IMR-90 (cell line): ENCODE data around the gene RTBDN. TPM values are rescaled to one million over a fixed set of nuclear protein-coding genes. Genes with fewer than 3 reads are reported as not detected.

Experiments
- ATAC-seq: fragments of 200-7000 bp; cut with Tn5 transposase; 2 replicates; pipeline ENCODE4 v1.9.1; 2020; ENCODE audit warnings: low read depth, mild to moderate bottlenecking, moderate library complexity
- BruUV-seq: library from RNA; stranded (reverse); fragments of 400-500 nt; replicated peaks from 2 replicates; lab custom pipeline; 2021; lab: Mats Ljungman, UMichigan
- CTCF ChIA-PET: fragments of 300-600 bp; formaldehyde crosslinking; extraction: SDS; loops from one replicate; lab custom pipeline; 2021; ENCODE audit warnings: antibody characterized with exemption; lab: Yijun Ruan, JAX
- POLR2A ChIA-PET: fragments of 300-600 bp; sonication (Branson Sonifier 250); formaldehyde crosslinking; loops from one replicate; lab custom pipeline; 2022; ENCODE audit warnings: antibody characterized with exemption; ENCODE audit not compliant: unreplicated experiment; lab: Charles Lee
- DNase-seq: peaks from one replicate; pipeline ENCODE4 v3.0.0; 2013
- H2AFZ ChIP-seq: replicated peaks from 2 replicates; pipeline ENCODE3; 2013; ENCODE audit warnings: low read length, mild to moderate bottlenecking; ENCODE audit not compliant: poor library complexity
- H2AK5ac ChIP-seq: 2 replicates; pipeline ENCODE4 v1.6.1; 2013; ENCODE audit warnings: low read depth, low read length, inconsistent platforms
- H2AK9ac ChIP-seq: replicated peaks from 2 replicates; pipeline ENCODE3; 2013; ENCODE audit warnings: mild to moderate bottlenecking, low read depth, low read length, moderate library complexity; ENCODE audit not compliant: poor library complexity
- H2BK120ac ChIP-seq: 2 replicates; pipeline ENCODE4 v1.6.1; 2013; ENCODE audit warnings: low read depth, low read length, inconsistent platforms
- H2BK15ac ChIP-seq: 3 replicates; pipeline ENCODE4 v1.6.1; 2013; ENCODE audit warnings: low read depth, low read length, inconsistent platforms
- H2BK20ac ChIP-seq: 2 replicates; pipeline ENCODE4 v1.6.1; 2013; ENCODE audit warnings: low read depth, mild to moderate bottlenecking, inconsistent platforms, low read length, moderate library complexity
- H2BK5ac ChIP-seq: 2 replicates; pipeline ENCODE4 v1.6.1; 2013; ENCODE audit warnings: mild to moderate bottlenecking, low read depth, low read length, inconsistent platforms; ENCODE audit not compliant: poor library complexity, severe bottlenecking
- H3K14ac ChIP-seq: replicated peaks from 2 replicates; pipeline ENCODE4 v1.6.1; 2013; ENCODE audit warnings: low read depth, low read length, inconsistent platforms
- H3K18ac ChIP-seq: 2 replicates; pipeline ENCODE4 v1.6.1; 2013; ENCODE audit warnings: low read depth, low read length, control low read depth
- H3K23ac ChIP-seq: 2 replicates; pipeline ENCODE4 v1.6.1; 2013; ENCODE audit warnings: low read depth, low read length, inconsistent platforms
- H3K27ac ChIP-seq: 2 replicates; pipeline ENCODE4 v1.5.1; 2013; ENCODE audit warnings: mild to moderate bottlenecking, control low read depth, low read length; ENCODE audit not compliant: insufficient read depth
- H3K27me3 ChIP-seq: 2 replicates; pipeline ENCODE4 v1.6.1; 2013; ENCODE audit warnings: low read length; ENCODE audit not compliant: control insufficient read depth, insufficient read depth
- H3K36me3 ChIP-seq: 2 replicates; pipeline ENCODE4 v1.6.1; 2013; ENCODE audit warnings: low read length, mixed read lengths; ENCODE audit not compliant: control insufficient read depth, insufficient read depth
- H3K4ac ChIP-seq: 2 replicates; pipeline ENCODE4 v1.6.1; 2013; ENCODE audit warnings: low read depth, low read length, inconsistent platforms
- H3K4me1 ChIP-seq: 2 replicates; pipeline ENCODE4 v1.6.1; 2013; ENCODE audit warnings: low read length, mixed read lengths; ENCODE audit not compliant: control insufficient read depth, insufficient read depth
- H3K4me2 ChIP-seq: 2 replicates; pipeline ENCODE4 v1.6.1; 2013; ENCODE audit warnings: low read depth, mild to moderate bottlenecking, control low read depth, low read length, moderate library complexity
- H3K4me3 ChIP-seq: 2 replicates; pipeline ENCODE4 v1.5.1; 2013; ENCODE audit warnings: low read depth, mild to moderate bottlenecking, control low read depth, low read length, moderate library complexity; ENCODE audit not compliant: insufficient read depth
- H3K56ac ChIP-seq: 2 replicates; pipeline ENCODE4 v1.6.1; 2013; ENCODE audit warnings: low read length, inconsistent platforms; ENCODE audit not compliant: insufficient read depth; ENCODE audit errors: extremely low read depth
- H3K79me1 ChIP-seq, 2 experiments: 2 replicates each; pipeline ENCODE4 v1.6.1; 2013; ENCODE audit warnings: low read length in 2 of 2, inconsistent platforms in 1 of 2, low read depth in 1 of 2
- H3K9ac ChIP-seq: 2 replicates; pipeline ENCODE4 v1.6.1; 2013; ENCODE audit warnings: low read depth, low read length, control low read depth
- H3K9me1 ChIP-seq: 2 replicates; pipeline ENCODE4 v1.6.1; 2013; ENCODE audit warnings: low read length, inconsistent platforms; ENCODE audit not compliant: insufficient read depth
- H3K9me3 ChIP-seq: 2 replicates; pipeline ENCODE4 v1.6.1; 2013; ENCODE audit warnings: low read length; ENCODE audit not compliant: control insufficient read depth, insufficient read depth
- H4K20me1 ChIP-seq: 2 replicates; pipeline ENCODE4 v1.6.1; 2013; ENCODE audit warnings: low read length, inconsistent platforms; ENCODE audit not compliant: insufficient read depth
- H4K5ac ChIP-seq: 2 replicates; pipeline ENCODE4 v1.6.1; 2013; ENCODE audit warnings: mild to moderate bottlenecking, low read depth, low read length, control low read depth
- H4K8ac ChIP-seq, 2 experiments: 2 replicates each; pipeline ENCODE4 v1.6.1; 2013; ENCODE audit warnings: low read depth in 2 of 2, low read length in 2 of 2, control low read depth in 1 of 2, inconsistent platforms in 1 of 2
- H4K91ac ChIP-seq: 2 replicates; pipeline ENCODE4 v1.6.1; 2013; ENCODE audit warnings: low read depth, low read length, inconsistent platforms; ENCODE audit not compliant: insufficient read depth
- USF2 ChIP-seq: fragments of 150-350 bp; IDR thresholded peaks from 2 replicates; pipeline ENCODE4 v1.6.1; 2017; ENCODE audit warnings: mild to moderate bottlenecking, antibody characterized with exemption, low read length, low read depth
- WGBS, 2 experiments: methylation state at CpG; one replicate each; pipeline versions ENCODE4 v1.1.5 to v1.1.7; 2013; ENCODE audit warnings: missing lambda C conversion rate in 2 of 2; ENCODE audit not compliant: insufficient read length in 1 of 2; ENCODE audit errors: extremely low coverage in 2 of 2; 5-methylcytosine and 5-hydroxymethylcytosine counted together
- dilution Hi-C: fragments of 300-500 bp; cut with HindIII; formaldehyde crosslinking; loops from one replicate; pipeline ENCODE4 v1.14.3; 2018; ENCODE audit warnings: low sequenced_read_pairs; ENCODE audit not compliant: unreplicated experiment
- in situ Hi-C: fragments of 300-500 bp; cut with MboI; formaldehyde crosslinking; loops from 3 replicates; pipeline ENCODE4 v1.14.3; 2019; ENCODE audit warnings: low sequenced_read_pairs, inconsistent platforms, mixed read lengths
- intact Hi-C: fragments of 100-400 bp; cut with micrococcal nuclease; formaldehyde crosslinking; loops from 2 replicates; pipeline ENCODE4 v1.10.0; 2022
- polyA plus RNA-seq, 3 experiments: library from polyadenylated mRNA; depleted of rRNA; stranded (reverse); fragments of >200 nt; gene quantifications; 2 replicates each; pipeline ENCODE4 v1.2.3, GENCODE V29; 2012; ENCODE audit warnings: low replicate concordance in 1 of 3
- total RNA-seq: library from RNA; depleted of rRNA; stranded (reverse); fragments of >200 nt; gene quantifications from 2 replicates; pipeline ENCODE4 v1.2.3, GENCODE V29; 2012

The RTBDN gene
- total and polyA plus RNA-seq, 2 of the 4 experiments (the other 2 are of a cell fraction): 0.07 TPM; not detected in 1

- Histone ChIP-seq H4K91ac (no peak overlapping the region), H3K27ac (no peak overlapping the region; the same call in 1 of the 2 replicates), H2AFZ (peak overlapping the region; percentile 90), H3K14ac (no peak overlapping the region), H4K20me1 (no peaks in the 10 kb centered on the region), H2BK5ac (no peak overlapping the region), H2AK9ac (no peak overlapping the region), H3K4me2 (peak overlapping the region; percentile 70), H2BK20ac (no peak overlapping the region), H4K5ac (no peak overlapping the region; the same call in 1 of the 2 replicates), H2AK5ac (peak overlapping the region; percentile 14; the same call in 1 of the 2 replicates), H3K56ac (no peak overlapping the region), H3K4ac (no peak overlapping the region), H4K8ac (peak overlapping the region in 1 of 2 experiments; percentile 20; a peak in 1 of 4 replicates), H3K36me3 (no peaks in the 10 kb centered on the region), H3K9me3 (no peaks in the 10 kb centered on the region), H3K4me1 (no peaks in the 10 kb centered on the region), H3K27me3 (peaks cover 4% of the 10 kb centered on the region), H3K18ac (no peak overlapping the region), H3K9ac (no peak overlapping the region), H3K23ac (no peak overlapping the region), H3K9me1 (0 out of 2 replicates have a peak, but pooled peaks cover 4% of the 10 kb centered on the region), H2BK120ac (no peak overlapping the region), H3K79me1 (no peaks in the 10 kb centered on the region), H2BK15ac (no peak overlapping the region), H3K4me3 (peak overlapping the region; percentile 33)
- DNase-seq: peak; percentile 43
- intact Hi-C loops (no loop called here), dilution Hi-C loops (no loop called here), in situ Hi-C loops (no loop called here)
- 4% methylated on average over 18 of the region's 51 CpGs; no CpG with 5 or more reads in 1 of the 2 experiments for WGBS, 2 experiments
- BruUV-seq: no TSS peak
- ATAC-seq: peak; percentile 97
- ChIA-PET CTCF (interaction anchor here (0.7 kb wide), 1 partner anchor 13 kb away, joined by 8 read pairs; no protein-coding TSS in a partner anchor), POLR2A (no interaction called here)
- no peak for TF ChIP-seq USF2
Measured at GRCh38 chr19:12867120-12868099, 33.0 kb upstream of the RTBDN start.
